HG03108 (cell line): ENCODE measurements around the gene OSM.
"Not testable (repeated sequence)": the region's sequence is repeated elsewhere in the genome, so short reads cannot be mapped to it uniquely, and the experiment has no call there.

ENCODE experiments used
- ATAC-seq: cut with Tn5 transposase; IDR thresholded peaks from one replicate; pipeline ENCODE4 v1.9.1; 2021; ENCODE audit warnings: moderate library complexity; ENCODE audit not compliant: unreplicated experiment

OSM gene

DNA sequence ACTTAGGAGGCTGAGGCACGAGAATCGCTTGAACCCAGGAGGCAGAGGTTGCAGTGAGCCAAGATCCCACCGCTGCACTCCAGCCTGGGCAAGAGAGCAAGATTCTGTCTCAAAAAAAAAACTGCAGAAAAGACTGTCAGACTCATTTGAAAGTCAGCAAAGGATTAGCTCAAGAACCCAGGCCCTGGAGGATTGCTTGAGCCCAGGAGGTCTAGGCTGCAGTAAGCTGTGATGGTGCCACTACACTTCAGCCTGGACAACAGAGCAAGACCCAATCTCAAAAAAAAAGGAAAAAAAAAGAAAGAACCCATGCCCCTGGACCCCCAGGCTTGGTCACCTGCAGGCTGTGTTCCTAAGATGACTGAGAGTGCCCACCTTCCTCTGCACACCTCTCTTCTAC lies 36.3 kb downstream of the OSM start:
- no peak for ATAC-seq

DNA sequence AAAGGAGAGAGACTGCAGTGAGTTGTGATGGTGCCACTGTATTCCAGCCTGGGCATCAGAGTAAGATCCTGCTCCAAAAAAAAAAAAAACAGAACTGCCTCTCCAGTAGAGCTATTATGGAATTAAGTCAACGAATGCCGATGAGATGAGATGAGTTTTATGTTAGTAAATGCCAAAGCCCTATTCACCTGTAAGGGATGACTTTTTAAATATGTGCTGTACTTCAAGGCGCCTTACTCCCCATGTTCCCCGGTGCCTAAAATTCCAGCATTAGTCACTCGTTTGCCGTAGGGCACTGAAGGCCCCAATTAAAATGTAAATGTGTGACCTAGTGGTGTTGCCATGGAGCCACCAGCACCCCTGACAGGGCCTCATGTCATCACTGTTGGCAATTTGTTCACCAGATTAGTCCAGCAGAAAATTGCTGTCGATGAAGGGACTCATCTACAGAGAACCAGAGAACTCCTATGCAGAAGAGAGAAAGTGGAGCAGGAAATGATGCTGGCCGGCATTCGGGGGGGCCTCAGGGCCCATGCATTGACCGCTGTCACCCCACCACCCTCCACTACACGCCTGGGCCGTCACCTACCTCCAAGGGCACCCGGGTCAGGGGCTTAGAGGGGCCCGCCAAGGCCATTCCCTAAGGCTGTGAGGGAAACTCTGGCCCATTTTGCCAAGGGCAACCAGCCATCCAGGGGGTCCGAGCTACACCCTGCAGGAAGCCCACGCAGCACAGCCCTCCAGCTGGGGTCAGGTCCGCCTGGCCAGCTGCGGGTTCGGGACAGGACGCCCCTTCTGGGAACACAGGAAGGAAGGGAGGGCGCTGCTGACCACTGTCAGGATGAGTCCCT lies 37.9 kb downstream of the OSM start:
- ATAC-seq, result no peak

DNA sequence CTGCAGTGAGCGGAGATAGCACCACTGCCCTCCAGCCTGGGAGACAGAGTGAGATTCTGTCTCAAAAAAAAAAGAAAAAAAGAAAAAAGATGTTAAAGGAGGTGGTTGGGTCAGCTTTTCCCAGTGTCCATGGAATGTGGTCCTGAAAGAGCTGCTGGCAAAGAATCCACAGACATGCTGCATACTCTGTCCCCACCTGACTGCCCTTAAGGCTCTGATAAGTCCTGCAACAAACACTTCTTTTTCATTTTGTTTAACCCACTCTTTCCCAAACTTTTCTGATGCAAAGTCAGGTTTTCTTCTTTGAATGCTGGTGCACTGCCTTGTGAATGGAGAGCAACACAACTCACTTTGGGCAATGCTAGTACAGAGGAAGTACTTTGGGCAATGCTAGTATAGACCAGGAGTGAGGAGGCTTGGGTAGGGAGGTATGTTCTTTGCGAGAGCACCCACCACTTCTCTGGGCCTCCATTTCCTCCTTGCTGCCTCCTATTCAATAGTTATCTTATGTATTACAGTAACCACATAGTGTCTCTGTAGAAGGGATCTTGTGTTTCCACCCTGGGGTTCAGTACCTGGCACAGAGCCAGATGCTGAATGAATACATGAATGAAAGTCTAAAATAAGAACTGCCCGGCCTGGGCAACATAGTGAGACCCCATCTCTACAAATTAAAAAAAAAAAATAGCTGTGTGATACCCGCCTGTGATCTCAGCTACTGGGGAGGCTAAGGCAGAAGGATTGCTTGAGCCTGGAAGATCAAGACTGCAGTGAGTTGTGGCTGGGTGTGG lies 39.0 kb downstream of the OSM start:
- ATAC-seq, result no peak

DNA sequence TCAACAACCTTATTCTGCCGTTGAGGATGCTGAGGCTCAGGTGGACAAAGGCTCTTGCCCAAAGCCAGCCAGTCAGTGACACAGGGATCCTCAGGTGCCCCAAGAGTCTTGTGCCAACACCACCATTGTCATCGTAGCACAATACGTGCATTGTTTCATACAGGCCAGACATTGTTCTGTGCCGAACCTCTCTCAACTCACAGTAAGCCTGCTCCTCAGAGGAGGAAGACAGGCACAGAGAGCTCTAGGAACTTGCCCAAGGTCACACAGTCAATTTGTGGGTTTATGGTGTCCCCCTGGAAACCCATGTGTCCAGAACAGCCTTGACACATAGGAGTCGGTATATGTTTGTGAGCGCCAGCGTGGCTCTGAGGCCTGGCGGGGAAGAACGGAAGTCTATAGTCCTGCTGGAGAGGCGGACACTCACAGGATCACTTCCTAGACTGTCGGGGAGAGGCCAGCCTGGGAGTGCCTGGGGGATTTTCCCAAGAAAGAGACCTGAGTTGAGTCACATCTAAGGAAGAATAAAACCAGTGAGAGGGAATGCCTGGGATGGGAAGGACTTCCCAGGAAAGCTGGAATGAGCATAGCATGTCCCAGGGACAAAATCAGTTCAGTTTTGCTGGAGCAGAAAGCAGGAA lies 40.3 kb downstream of the OSM start:
- no peak for ATAC-seq

DNA sequence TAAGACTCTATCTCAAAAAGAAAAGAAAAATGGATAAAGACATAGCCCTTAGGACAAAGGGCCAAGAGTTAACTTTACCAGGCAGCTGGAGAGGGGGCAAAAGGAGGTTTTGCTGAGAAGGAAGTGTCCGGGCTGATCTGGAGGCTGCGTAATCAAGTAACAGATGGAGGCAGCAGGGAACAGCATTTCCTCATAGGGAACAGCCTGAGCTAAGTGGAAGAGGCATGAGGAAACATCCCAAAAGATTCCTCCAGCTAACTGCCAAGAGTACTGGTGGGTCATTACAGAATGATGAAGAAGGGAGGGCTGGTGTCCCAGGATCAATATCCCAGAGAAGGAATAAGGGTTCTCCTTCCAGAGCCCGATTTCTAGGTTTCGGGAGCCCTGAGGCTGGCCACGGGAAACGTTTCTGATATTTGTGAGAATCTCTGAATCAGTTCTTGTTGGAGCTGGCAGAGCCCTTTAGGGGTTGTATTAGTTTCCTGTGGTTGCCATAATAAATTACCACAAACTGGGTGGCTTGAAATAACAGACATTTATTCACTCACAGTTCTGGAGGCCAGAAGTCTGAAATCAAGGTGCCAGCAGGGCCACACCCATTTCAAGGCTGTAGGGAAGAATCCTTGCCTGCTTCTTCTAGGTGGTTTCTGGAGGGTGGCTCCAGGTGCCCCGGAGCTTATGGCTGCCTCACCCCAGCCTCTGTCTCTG lies 41.3 kb downstream of the OSM start:
- no peak for ATAC-seq

DNA sequence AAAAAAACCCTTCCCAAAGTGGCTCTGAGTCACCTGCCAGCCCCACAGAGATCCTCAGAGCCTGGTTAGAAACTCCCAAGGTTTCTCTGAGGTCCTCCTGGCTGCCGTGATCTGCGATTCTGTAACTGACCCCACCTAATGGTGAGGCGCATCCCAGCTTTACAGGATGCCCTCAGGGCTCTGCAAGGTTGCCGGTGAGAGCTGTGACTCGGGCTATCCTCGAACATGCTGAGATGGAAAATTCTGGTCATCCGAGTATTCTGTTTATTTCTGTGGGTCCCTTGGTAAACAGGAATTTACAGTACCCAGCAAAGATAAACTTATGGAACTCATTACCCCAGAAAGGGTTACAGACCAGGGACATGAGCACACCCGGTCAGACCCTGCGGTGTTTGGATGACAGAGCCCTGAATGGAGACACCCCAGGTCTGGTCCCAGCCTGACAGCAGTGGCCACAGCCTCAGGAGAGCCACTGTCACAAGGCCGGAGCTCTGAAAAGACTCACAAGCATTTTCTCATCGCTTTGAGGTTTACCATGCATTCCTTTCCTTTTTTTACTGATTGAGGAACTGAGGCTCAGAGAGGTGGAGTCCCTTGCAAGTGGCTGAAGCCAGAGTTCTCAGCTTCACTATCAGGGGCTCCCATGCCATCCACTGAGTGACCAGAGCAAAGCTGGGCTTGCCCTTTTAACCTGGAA lies 42.3 kb downstream of the OSM start:
- no peak for ATAC-seq

DNA sequence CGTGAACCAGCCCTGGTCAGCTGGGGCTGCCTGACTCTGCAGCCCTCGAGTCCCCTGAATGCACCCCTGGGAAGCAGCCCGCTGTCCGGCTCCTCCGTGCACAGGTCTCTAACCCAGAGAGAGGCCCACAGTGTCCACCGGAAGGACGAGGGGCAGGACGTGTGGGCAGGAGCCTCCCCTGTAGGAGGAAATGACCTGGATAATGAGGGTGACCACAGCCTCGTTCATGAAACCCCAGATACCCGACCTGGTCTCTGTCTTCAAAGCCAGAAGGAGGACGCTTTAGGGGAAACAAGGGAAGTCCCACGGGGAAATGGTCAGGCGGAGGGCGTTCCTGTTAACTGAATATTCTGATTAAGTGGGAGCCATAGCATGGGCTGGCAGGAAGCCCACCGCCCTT lies 43.3 kb downstream of the OSM start:
- ATAC-seq, result no peak

DNA sequence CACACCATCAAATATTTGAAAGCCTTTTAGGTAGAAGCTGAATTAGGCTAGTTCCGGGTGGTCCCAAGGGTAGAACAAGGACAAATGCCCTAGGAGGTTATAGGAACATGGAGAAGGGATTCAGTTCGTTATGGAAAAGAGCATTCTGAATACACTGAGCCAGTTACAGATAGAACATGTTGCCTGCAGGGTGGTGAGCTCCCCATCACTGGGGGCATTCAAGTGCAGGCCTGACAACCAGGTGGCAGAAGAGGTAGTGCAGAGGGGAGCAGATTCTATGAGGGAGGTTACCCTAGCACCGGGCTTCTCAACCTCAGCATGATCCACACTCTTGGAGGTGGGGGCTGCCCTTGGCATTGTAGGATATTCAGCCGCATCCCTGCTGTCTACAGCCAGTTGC lies 44.3 kb downstream of the OSM start:
- no peak for ATAC-seq

DNA sequence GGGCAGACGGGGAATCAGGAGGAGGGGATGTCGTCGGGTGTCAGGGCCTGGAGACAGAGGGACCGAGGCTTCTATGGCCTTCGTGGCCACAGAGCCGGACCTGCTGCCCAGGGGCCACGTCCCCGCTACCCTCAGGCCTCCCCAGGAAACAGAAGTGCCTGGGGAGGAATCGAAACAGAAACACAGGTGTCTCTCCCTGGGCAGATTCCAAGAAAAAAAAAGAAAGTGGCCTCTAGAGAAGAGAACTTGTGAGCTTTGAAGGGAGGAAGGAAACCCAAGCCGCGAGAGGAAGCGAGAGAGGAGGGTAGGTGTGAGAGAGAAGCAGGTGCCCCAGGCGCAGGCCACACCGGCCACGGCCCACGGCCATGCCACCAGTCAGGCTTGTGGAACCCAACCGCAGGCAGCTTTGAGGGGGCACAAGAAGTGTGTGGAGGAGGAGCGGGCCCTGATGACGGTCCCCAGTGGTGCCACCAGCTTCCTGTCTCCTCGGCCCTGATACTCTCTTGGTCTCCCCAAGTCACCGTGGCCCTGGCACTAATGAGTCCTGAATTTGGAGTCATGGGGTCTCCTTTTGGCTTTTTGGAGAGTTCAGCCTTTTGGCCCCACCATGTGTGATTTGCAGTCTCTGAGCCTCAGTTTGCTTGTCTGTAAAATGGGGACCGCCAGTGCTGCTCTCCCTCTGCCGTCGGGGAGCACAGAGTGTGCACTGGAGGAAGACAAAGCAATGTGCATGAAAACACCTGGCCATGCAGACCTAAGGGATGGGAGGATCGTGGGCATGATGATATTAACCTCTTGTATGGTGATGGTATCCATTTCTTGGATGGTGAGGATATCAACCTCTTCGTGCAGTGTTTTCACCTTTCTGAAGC lies 45.3 kb downstream of the OSM start:
- no peak for ATAC-seq

DNA sequence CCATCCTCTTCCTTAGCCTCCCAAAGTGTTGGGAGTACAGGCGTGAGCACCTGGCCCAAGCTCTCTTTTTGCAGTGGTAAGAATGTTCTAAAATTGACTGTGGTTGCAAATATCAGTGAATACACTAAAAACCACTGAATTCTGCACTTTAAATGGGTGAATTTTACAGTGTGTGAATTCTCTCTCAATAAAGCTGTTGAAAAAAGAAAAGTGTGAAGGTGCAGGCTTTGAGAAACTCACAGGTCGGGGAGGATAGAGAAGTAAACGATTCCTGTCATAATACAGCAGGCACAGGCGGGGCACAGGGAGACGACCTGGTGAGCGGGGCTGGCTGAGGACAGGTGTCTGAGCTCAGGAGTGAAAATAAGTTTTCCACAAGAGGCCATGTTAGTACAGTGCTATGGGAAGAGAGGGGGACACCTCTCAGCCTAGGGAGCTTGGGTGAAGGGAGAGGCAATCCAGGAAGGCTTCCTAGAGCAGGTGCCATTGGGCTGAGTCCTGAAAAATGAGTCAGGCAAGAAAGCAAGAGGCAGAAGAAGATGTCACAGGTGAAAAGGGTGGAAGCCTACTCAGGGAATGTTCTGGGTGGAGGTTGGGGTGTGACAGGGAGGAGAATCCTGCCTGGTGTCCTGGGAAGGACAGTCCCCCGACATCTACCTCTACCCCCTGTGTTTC lies 46.2 kb downstream of the OSM start:
- ATAC-seq, result no peak

DNA sequence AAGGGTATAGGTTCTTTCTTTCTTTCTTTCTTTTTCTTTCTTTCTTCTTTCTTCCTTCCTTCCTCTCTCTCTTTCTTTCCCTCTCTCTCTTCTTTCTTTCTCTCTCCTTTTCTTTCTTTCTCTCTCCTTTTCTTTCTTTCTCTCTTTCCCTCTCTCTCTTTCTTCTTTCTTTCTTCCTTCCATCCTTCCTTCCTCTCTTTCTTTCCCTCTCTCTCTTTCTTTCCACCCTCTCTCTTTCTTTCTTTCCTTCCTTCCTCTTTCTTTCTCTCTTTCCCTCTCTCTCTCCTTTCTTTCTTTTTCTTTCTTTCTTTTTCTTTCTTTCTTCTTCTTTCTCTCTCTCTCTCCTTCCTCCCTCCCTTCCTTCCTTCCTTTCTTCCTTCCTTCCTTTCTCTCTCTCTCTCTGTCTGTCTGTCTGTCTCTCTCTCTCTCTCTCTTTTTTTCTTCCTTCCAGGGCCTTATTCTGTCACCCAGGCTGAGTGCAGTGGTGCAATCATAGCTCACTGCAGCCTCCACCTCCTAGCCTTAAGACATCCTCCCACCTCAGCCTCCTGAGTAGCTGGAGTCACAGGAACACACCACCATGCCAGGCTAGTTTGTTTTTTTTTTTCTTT lies 46.9 kb downstream of the OSM start:
- ATAC-seq, result no peak

DNA sequence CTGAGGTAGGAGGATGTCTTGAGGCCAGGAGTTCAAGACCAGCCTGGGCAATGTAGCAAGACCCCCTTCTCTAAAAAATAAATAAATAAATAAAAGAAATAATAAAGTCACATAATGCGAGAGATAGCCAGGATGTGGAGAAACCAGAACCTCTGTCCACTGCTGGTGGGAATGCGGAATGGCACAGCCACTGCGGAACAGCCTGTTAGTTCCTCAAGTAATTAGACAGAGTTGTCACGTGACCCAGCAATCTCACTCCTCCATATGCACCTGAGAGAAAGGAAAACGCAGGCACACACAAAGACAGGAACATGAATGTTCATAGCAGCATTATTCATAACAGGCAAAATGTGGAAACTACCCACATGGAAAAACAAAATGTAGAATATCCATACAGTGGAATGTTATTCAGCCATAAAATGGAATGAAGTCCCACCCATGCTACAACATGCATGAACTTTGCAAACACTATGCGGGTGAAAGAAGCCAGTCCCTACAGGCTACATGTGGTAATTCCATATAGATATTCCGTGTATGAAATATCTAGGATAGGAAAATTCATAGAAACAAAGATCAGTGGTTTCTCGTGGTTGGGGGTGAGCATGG lies 47.5 kb downstream of the OSM start:
- no peak for ATAC-seq

DNA sequence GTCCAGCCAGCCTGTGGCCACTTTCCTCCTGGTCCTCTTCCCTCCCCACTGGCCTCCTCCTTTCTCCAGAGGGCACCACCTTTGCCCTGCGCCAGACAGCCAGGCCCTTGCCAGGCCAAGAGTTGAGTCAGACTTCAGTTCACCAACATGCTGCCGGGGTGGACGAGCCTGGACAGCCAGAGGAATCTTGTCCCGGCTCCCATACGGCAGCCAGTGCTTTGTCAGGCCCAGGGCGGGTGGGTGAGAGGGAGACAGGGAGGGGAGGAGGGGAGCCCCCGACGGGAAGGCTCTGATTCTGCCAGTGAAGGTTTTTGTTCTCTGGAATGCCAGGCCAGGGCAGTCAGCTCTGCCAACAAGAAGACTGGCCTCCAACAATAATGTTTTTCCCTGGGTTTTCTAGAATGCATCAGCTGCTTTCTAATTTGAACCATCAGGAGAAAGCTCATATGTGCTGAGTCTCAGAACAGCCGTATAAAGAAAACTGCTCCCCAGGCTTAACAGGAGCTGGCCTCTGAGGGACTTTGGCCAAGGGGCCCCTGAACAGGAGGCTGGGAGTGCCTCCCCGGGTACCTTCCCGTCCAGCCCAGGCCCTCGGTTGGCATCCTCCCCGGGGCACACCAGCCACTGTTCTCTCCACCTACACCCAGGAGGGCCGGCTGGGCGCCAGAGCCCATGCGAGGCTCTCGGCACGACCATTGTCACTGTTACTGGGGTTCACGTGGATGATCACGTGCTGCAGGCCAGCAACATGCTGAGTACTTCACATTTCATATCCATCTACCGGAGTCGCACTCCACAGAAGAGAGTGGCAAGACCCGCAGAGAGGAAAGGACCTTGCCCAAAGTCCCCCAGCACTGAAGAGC lies 48.7 kb downstream of the OSM start:
- ATAC-seq, result no peak

DNA sequence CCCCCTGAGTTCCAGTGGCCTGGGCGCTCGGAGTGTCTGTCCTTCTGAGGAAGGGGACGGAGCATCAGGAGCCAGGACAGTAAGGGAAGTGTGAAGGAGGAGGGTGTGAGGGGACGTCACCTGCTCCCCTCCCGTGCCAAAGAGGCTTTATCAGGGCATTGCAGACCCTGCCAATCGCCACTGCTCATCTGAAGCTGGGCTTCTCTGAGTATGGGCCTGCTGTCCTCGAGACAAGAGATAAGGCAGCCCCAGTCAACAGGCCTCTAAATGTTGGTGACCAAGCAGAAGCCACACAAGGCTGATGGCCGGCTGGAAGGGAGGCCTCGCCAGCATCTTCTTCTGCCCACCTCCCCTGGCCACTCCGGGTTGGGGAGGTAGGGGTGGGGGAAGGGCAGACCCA lies 49.9 kb downstream of the OSM start:
- ATAC-seq, result no peak

DNA sequence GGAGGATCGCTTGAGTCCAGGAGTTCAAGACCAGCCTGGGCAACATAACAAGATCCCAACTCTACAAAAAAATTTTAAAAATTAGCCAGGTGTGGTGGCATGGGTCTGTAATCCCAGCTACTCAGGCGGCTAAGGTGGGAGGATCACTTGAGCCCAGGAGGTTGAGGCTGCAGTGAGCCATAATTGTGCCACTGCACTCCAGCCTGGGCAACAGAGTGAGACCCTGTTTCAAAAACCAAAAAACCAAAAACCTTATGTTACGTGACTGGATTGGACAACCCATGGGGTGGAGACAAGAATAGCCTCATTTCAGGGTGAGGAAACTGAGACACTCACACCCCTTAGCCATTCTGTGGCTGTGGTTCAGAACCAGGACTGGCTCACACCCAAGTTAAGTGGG lies 50.4 kb downstream of the OSM start:
- ATAC-seq, result not testable (repeated sequence)

DNA sequence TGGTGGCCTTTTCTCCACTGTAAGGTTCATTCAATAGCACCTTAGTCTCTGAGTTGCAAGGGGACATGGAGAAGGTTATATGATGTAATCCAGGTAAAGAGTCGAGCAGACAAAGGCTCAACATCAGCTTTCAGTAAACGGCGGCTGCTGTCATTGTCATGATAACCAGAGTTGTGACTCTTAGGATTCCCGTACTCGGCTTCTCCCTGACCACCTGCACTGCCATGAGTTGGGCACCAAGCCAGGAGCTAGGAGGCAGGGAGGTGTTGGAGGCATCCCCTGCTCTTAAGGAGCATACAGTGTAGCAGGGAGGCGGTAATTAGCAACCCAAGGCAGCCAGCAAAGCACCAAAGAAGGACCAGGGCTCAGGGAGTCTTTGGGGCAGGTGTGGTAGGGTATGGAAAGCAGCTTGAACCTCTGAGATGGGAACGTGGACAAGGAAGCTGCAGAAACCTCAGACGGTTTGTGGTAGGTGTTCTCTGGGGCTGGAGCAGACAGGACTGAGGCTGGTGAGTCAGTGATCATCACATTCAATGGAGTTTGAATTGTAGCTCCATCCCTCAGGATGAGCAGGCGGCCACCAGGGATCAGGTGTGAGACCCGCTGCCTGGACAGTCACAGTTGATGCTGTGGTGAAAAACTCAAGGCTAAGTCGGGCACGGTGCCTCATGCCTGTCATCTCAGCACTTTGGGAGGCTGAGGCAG lies 51.8 kb downstream of the OSM start:
- no peak for ATAC-seq

DNA sequence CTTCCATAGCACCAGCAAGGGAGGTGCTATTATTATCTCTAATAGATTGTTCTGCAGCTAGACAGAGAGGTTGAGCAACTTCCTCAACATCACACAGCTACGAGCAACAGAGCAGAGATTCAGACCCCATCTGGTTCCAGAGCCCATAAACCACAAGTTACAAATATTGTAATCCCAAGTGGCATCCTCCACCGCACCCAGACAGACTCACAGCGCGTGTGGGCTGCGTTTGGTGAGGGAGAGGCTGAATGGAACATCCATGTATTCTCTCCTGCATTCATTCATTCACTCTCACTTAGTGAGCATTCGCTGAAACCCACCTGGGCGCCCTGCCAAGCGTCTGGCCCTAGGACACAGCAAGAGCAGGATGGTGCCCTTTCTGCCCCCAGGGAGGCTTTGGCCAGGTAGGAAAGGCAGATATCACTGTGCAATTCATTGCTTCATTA lies 53.6 kb downstream of the OSM start:
- no peak for ATAC-seq
